BE2C (cell line): ENCODE data around the gene TMEM269.
"Not testable (repeated sequence)": the region's sequence is repeated elsewhere in the genome, so short reads cannot be mapped to it uniquely, and the experiment has no call there.

Source experiments
- DNase-seq: peaks from one replicate; pipeline ENCODE4 v3.0.0-alpha.2; 2020
- H3K27me3 ChIP-seq: fragments of 250-450 bp; sonication (Bioruptor Pico); 2 replicates; pipeline ENCODE4 v1.5.1; 2020; ENCODE audit warnings: mild to moderate bottlenecking
- H3K36me3 ChIP-seq: fragments of 250-450 bp; sonication (Bioruptor Pico); 2 replicates; pipeline ENCODE4 v1.5.1; 2020; ENCODE audit warnings: mild to moderate bottlenecking
- H3K4me1 ChIP-seq: fragments of 250-450 bp; sonication (Bioruptor Pico); 2 replicates; pipeline ENCODE4 v1.5.1; 2020
- H3K4me3 ChIP-seq: 2 replicates; pipeline ENCODE4 v1.5.1; 2011; ENCODE audit warnings: low read depth, low read length
- H3K9me3 ChIP-seq: fragments of 250-450 bp; sonication (Bioruptor Pico); 2 replicates; pipeline ENCODE4 v1.5.1; 2020
- TF ChIP-seq, protein P1 (sequence below): IDR thresholded peaks from 2 replicates; pipeline ENCODE4 v1.5.1; 2012; ENCODE audit warnings: mild to moderate bottlenecking, low read depth, low read length

TMEM269 gene

GRCh38 chr1:42746436-42747105, 38.2 kb upstream of the TMEM269 start:
- Histone ChIP-seq H3K27me3 (no peaks in the 10 kb centered on the region), H3K9me3 (no peaks in the 10 kb centered on the region), H3K4me3 (no peak overlapping the region), H3K4me1 (no peaks in the 10 kb centered on the region), H3K36me3 (peaks cover 6% of the 10 kb centered on the region; the same call in 1 of the 2 replicates)
- TF ChIP-seq, protein P1, sequence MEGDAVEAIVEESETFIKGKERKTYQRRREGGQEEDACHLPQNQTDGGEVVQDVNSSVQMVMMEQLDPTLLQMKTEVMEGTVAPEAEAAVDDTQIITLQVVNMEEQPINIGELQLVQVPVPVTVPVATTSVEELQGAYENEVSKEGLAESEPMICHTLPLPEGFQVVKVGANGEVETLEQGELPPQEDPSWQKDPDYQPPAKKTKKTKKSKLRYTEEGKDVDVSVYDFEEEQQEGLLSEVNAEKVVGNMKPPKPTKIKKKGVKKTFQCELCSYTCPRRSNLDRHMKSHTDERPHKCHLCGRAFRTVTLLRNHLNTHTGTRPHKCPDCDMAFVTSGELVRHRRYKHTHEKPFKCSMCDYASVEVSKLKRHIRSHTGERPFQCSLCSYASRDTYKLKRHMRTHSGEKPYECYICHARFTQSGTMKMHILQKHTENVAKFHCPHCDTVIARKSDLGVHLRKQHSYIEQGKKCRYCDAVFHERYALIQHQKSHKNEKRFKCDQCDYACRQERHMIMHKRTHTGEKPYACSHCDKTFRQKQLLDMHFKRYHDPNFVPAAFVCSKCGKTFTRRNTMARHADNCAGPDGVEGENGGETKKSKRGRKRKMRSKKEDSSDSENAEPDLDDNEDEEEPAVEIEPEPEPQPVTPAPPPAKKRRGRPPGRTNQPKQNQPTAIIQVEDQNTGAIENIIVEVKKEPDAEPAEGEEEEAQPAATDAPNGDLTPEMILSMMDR = no peak
- no peak for DNase-seq

GRCh38 chr1:42747125-42747524, 37.7 kb upstream of the TMEM269 start:
- TF ChIP-seq, protein P1 = peak; percentile 73
- Histone ChIP-seq H3K4me3 (no peak overlapping the region), H3K9me3 (no peaks in the 10 kb centered on the region), H3K36me3 (peaks cover 8% of the 10 kb centered on the region), H3K27me3 (no peaks in the 10 kb centered on the region), H3K4me1 (no peaks in the 10 kb centered on the region)
- DNase-seq = peak; percentile 67

GRCh38 chr1:42748021-42748420, 36.8 kb upstream of the TMEM269 start:
- H3K4me3 ChIP-seq = no peak overlapping the region
- H3K27me3 ChIP-seq = no peaks in the 10 kb centered on the region
- H3K4me1 ChIP-seq = no peaks in the 10 kb centered on the region
- TF ChIP-seq, protein P1 = no peak
- H3K36me3 ChIP-seq = peaks cover 9% of the 10 kb centered on the region
- DNase-seq = no peak
- no peaks in the 10 kb centered on the region for H3K9me3 ChIP-seq

- peaks cover 9% of the 10 kb centered on the region for H3K36me3 ChIP-seq
- H3K9me3 ChIP-seq = no peaks in the 10 kb centered on the region
- no peaks in the 10 kb centered on the region for H3K4me1 ChIP-seq
- no peak for DNase-seq
- no peak overlapping the region for H3K4me3 ChIP-seq
- H3K27me3 ChIP-seq = no peaks in the 10 kb centered on the region
- TF ChIP-seq, protein P1 = no peak
Measured at GRCh38 chr1:42748461-42749410, 36.1 kb upstream of the TMEM269 start.

GRCh38 chr1:42750041-42750440, 34.8 kb upstream of the TMEM269 start:
- H3K27me3 ChIP-seq = no peaks in the 10 kb centered on the region
- H3K36me3 ChIP-seq = peaks cover 9% of the 10 kb centered on the region
- TF ChIP-seq, protein P1 = no peak

GRCh38 chr1:42751511-42752070, 33.2 kb upstream of the TMEM269 start:
- not testable (repeated sequence) for DNase-seq, H3K27me3 ChIP-seq, H3K4me1 ChIP-seq, H3K4me3 ChIP-seq, H3K9me3 ChIP-seq
- H3K36me3 ChIP-seq = peaks cover 13% of the 10 kb centered on the region

More at GRCh38 chr1:42750041-42750440, 34.8 kb upstream of the TMEM269 start:
- Histone ChIP-seq H3K9me3 (no peaks in the 10 kb centered on the region), H3K4me3 (no peak overlapping the region), H3K4me1 (no peaks in the 10 kb centered on the region)
- DNase-seq = no peak
